GM12878 (cell line): ENCODE measurements around the gene PRRX2.

ENCODE experiments used
- RUNX3 ChIP-seq: IDR thresholded peaks from 2 replicates; pipeline ENCODE4 v1.6.1; 2012; ENCODE audit warnings: low read length, inconsistent platforms
- TF ChIP-seq, protein P1 (sequence below): IDR thresholded peaks from 2 replicates; pipeline ENCODE4 v1.6.1; 2012; ENCODE audit warnings: low read depth, low read length, improper control_type of control experiment

DNA sequence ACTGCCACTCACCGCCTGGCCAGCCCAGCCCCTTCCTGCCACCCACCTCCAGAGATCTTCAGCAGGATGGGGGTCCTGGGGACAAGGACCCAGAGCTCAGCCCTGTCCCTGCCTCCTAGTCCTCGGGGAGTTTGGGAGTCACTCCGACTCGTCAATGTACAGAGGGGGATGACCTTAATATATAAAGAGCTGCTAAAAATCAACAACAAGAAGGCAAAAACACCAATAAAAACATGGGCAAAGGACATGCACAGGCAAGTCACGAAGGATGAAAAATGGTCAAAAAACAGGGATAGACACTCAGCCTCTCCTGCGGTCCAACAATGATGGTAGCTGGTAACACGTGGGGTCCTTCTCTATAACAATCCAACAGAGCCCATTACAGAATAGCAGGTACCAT, 18.8 kb upstream of the PRRX2 start:
- no peak for TF ChIP-seq RUNX3
- TF ChIP-seq, protein P1, sequence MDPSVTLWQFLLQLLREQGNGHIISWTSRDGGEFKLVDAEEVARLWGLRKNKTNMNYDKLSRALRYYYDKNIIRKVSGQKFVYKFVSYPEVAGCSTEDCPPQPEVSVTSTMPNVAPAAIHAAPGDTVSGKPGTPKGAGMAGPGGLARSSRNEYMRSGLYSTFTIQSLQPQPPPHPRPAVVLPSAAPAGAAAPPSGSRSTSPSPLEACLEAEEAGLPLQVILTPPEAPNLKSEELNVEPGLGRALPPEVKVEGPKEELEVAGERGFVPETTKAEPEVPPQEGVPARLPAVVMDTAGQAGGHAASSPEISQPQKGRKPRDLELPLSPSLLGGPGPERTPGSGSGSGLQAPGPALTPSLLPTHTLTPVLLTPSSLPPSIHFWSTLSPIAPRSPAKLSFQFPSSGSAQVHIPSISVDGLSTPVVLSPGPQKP, result no peak
